ENCODE measurements around the gene SEM1.
"Not testable (repeated sequence)": the region's sequence is repeated elsewhere in the genome, so short reads cannot be mapped to it uniquely, and the experiment has no call there.

- not testable (repeated sequence) for TF ChIP-seq POLR2A, POLR2AphosphoS5, CTCF (IDR thresholded peaks at IDR 0.05)
These were observed 66.2 kb downstream of the SEM1 start for GRCh38 chr7:96643436-96643835.

Measured in sigmoid colon (tissue), 4 donors.